ENCODE data around the gene KAZN. TPM values are rescaled to one million over a fixed set of nuclear protein-coding genes. Genes with fewer than 3 reads are reported as not detected.

Gene KAZN
- total RNA-seq, 1 donor from 2014 or later: 9.4 TPM

- TF ChIP-seq EZH2 (IDR thresholded peaks at IDR 0.05; ENCODE audit: insufficient read depth, low read length) (no peak), CTCF (IDR thresholded peaks at IDR 0.05; ENCODE audit: insufficient read depth, low read depth, low read length) (no peak)
- DNase-seq (ENCODE audit: low read depth): peak; percentile 26
- Mint-ChIP-seq H3K27ac (ENCODE audit: unreplicated experiment) (no peak overlapping the region), H3K9me3 (ENCODE audit: unreplicated experiment) (no peaks in the 10 kb centered on the region), H3K36me3 (ENCODE audit: low read depth, unreplicated experiment) (no peaks in the 10 kb centered on the region), H3K27me3 (ENCODE audit: low read depth, unreplicated experiment) (peaks cover 51% of the 10 kb centered on the region), H3K4me3 (ENCODE audit: unreplicated experiment) (no peak overlapping the region), H3K4me1 (ENCODE audit: low read depth, unreplicated experiment) (peaks cover 9% of the 10 kb centered on the region)
- Histone ChIP-seq H3K27me3 (ENCODE audit: insufficient read depth, low read length) (peaks cover 37% of the 10 kb centered on the region), H3K9me3 (ENCODE audit: insufficient read depth, low read depth, low read length) (no peaks in the 10 kb centered on the region), H3K36me3 (ENCODE audit: insufficient read depth, low read length) (no peaks in the 10 kb centered on the region), H2AFZ (ENCODE audit: low read depth, low read length) (no peak overlapping the region), H3K4me2 (ENCODE audit: low read length) (peak overlapping the region; percentile 44), H4K20me1 (ENCODE audit: insufficient read depth, low read length) (no peaks in the 10 kb centered on the region), H3K4me3 (ENCODE audit: insufficient read depth, low read depth, low read length) (no peak overlapping the region), H3K4me1 (ENCODE audit: insufficient read depth, low read length) (peaks cover 5% of the 10 kb centered on the region), H3K27ac (ENCODE audit: low read depth, low read length) (no peak overlapping the region), H3K79me2 (ENCODE audit: insufficient read depth, low read length) (peaks cover 2% of the 10 kb centered on the region), H3K9ac (ENCODE audit: low read length) (no peak overlapping the region)
- FAIRE-seq: no peak
Measured at GRCh38 chr1:14602136-14602535, 3.7 kb downstream of the KAZN start.

- H3K36me3 ChIP-seq (ENCODE audit: insufficient read depth, low read length): no peaks in the 10 kb centered on the region
- Mint-ChIP-seq H3K27ac (ENCODE audit: unreplicated experiment) (no peak overlapping the region), H3K27me3 (ENCODE audit: low read depth, unreplicated experiment) (peaks cover 53% of the 10 kb centered on the region), H3K4me1 (ENCODE audit: low read depth, unreplicated experiment) (peaks cover 6% of the 10 kb centered on the region), H3K36me3 (ENCODE audit: low read depth, unreplicated experiment) (no peaks in the 10 kb centered on the region), H3K9me3 (ENCODE audit: unreplicated experiment) (no peaks in the 10 kb centered on the region), H3K4me3 (ENCODE audit: unreplicated experiment) (no peak overlapping the region)
- H2AFZ ChIP-seq (ENCODE audit: low read depth, low read length): no peak overlapping the region
- H3K4me3 ChIP-seq (ENCODE audit: insufficient read depth, low read depth, low read length): no peak overlapping the region
- H3K79me2 ChIP-seq (ENCODE audit: insufficient read depth, low read length): peaks cover 2% of the 10 kb centered on the region
- TF ChIP-seq EZH2 (IDR thresholded peaks at IDR 0.05; ENCODE audit: insufficient read depth, low read length): no peak
- H3K27me3 ChIP-seq (ENCODE audit: insufficient read depth, low read length): peaks cover 30% of the 10 kb centered on the region
- H3K27ac ChIP-seq (ENCODE audit: low read depth, low read length): no peak overlapping the region
- H4K20me1 ChIP-seq (ENCODE audit: insufficient read depth, low read length): no peaks in the 10 kb centered on the region
- H3K9me3 ChIP-seq (ENCODE audit: insufficient read depth, low read depth, low read length): no peaks in the 10 kb centered on the region
- H3K4me2 ChIP-seq (ENCODE audit: low read length): no peak overlapping the region
- H3K9ac ChIP-seq (ENCODE audit: low read length): no peak overlapping the region
- DNase-seq (ENCODE audit: low read depth) (no peak), FAIRE-seq (no peak)
- H3K4me1 ChIP-seq (ENCODE audit: insufficient read depth, low read length): peaks cover 5% of the 10 kb centered on the region
Measured at GRCh38 chr1:14603645-14604044, 5.2 kb downstream of the KAZN start.

- H3K27ac Mint-ChIP-seq (ENCODE audit: unreplicated experiment): no peak overlapping the region
- FAIRE-seq: no peak
Measured at GRCh38 chr1:14604414-14604813, 5.9 kb downstream of the KAZN start.

More at GRCh38 chr1:14604414-14604813, 5.9 kb downstream of the KAZN start:
- Mint-ChIP-seq H3K4me3 (ENCODE audit: unreplicated experiment) (no peak overlapping the region), H3K27me3 (ENCODE audit: low read depth, unreplicated experiment) (peaks cover 53% of the 10 kb centered on the region), H3K4me1 (ENCODE audit: low read depth, unreplicated experiment) (peaks cover 6% of the 10 kb centered on the region), H3K36me3 (ENCODE audit: low read depth, unreplicated experiment) (no peaks in the 10 kb centered on the region), H3K9me3 (ENCODE audit: unreplicated experiment) (no peaks in the 10 kb centered on the region)
- no peak for DNase-seq (ENCODE audit: low read depth)
- Histone ChIP-seq H3K9ac (ENCODE audit: low read length) (no peak overlapping the region), H3K27me3 (ENCODE audit: insufficient read depth, low read length) (peaks cover 30% of the 10 kb centered on the region), H3K4me1 (ENCODE audit: insufficient read depth, low read length) (peaks cover 2% of the 10 kb centered on the region), H3K79me2 (ENCODE audit: insufficient read depth, low read length) (peaks cover 2% of the 10 kb centered on the region), H3K4me2 (ENCODE audit: low read length) (no peak overlapping the region), H3K9me3 (ENCODE audit: insufficient read depth, low read depth, low read length) (no peaks in the 10 kb centered on the region), H3K4me3 (ENCODE audit: insufficient read depth, low read depth, low read length) (no peak overlapping the region), H4K20me1 (ENCODE audit: insufficient read depth, low read length) (no peaks in the 10 kb centered on the region), H3K27ac (ENCODE audit: low read depth, low read length) (no peak overlapping the region), H3K36me3 (ENCODE audit: insufficient read depth, low read length) (no peaks in the 10 kb centered on the region), H2AFZ (ENCODE audit: low read depth, low read length) (no peak overlapping the region)
- no peak for TF ChIP-seq CTCF (IDR thresholded peaks at IDR 0.05; ENCODE audit: insufficient read depth, low read depth, low read length)
- no peak for TF ChIP-seq EZH2 (IDR thresholded peaks at IDR 0.05; ENCODE audit: insufficient read depth, low read length)
